ENCODE data around the gene PDZK1IP1. TPM values are rescaled to one million over a fixed set of nuclear protein-coding genes. Genes with fewer than 3 reads are reported as not detected.

The PDZK1IP1 gene
- total and polyA plus RNA-seq, 2 of the 4 experiments (the other 2 are of a cell fraction): not detected

DNA sequence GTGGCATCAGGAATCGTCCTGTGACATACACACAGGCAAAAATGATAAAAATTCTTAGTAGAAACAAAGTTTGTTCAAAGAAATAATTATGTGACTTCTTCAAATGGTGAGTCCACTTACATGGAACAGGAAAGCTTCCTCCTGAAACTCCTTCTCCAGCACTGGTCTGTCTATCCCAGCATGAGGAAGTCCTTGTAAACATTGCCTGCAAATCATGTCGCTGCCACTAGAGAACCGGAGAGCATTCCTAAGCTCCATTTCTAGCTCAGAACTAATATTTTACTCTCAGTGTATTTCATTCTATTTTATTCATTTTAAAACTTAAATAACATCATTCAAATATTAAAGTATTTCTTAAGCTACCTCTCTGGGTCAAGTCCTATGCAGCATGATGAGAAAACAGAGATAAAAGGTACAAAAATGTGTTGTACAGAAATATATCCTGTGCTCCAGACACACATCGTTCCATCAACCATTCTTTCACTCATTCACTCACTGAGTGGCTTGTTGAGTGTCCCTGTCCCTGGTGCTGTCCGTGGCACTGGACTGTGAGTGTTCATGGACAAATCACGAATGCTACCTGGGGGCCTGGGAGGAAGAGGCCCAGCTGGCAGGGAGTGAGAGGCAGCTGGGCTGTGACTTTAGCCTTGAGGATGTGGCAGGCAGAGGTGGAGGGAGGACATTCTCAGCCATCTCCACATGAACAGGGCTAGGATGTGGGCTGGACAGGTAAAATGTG, 42.6 kb downstream of the PDZK1IP1 start:
- no peak overlapping the region for H2BK120ac ChIP-seq (ENCODE audit: low read depth, low read length)
- no peak overlapping the region for H4K8ac ChIP-seq (ENCODE audit: low read depth in 2 of 2, low read length in 2 of 2)
- TF ChIP-seq MAFK (IDR thresholded peaks at IDR 0.05; ENCODE audit: low read depth, low read length): no peak
- no peak for TF ChIP-seq SMC3 (IDR thresholded peaks at IDR 0.05; ENCODE audit: low read depth, low read length)
- TF ChIP-seq, protein P1, sequence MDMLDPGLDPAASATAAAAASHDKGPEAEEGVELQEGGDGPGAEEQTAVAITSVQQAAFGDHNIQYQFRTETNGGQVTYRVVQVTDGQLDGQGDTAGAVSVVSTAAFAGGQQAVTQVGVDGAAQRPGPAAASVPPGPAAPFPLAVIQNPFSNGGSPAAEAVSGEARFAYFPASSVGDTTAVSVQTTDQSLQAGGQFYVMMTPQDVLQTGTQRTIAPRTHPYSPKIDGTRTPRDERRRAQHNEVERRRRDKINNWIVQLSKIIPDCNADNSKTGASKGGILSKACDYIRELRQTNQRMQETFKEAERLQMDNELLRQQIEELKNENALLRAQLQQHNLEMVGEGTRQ (IDR thresholded peaks at IDR 0.05; ENCODE audit: low read depth, low read length): no peak
- no peak for TF ChIP-seq BHLHE40 (IDR thresholded peaks at IDR 0.05; ENCODE audit: low read depth, low read length)
- TF ChIP-seq MXI1 (IDR thresholded peaks at IDR 0.05; ENCODE audit: borderline replicate concordance, low read depth, low read length): no peak
- TF ChIP-seq, protein P2, sequence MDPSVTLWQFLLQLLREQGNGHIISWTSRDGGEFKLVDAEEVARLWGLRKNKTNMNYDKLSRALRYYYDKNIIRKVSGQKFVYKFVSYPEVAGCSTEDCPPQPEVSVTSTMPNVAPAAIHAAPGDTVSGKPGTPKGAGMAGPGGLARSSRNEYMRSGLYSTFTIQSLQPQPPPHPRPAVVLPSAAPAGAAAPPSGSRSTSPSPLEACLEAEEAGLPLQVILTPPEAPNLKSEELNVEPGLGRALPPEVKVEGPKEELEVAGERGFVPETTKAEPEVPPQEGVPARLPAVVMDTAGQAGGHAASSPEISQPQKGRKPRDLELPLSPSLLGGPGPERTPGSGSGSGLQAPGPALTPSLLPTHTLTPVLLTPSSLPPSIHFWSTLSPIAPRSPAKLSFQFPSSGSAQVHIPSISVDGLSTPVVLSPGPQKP (IDR thresholded peaks at IDR 0.05; ENCODE audit: borderline replicate concordance, low read depth, low read length): no peak
- TF ChIP-seq NFE2L2 (IDR thresholded peaks at IDR 0.05; ENCODE audit: low read depth, low read length): no peak
- TF ChIP-seq RCOR1 (IDR thresholded peaks at IDR 0.05; ENCODE audit: insufficient replicate concordance, low read length): no peak
- no peak for TF ChIP-seq MAZ (IDR thresholded peaks at IDR 0.05; ENCODE audit: borderline replicate concordance, low read depth, low read length)
- TF ChIP-seq FOS (IDR thresholded peaks at IDR 0.05; ENCODE audit: low read depth, low read length): no peak
- no peak for TF ChIP-seq POLR2A (IDR thresholded peaks at IDR 0.05; ENCODE audit: low read depth, low read length)
- no peak for ATAC-seq (ENCODE audit: low read depth)
- no peaks in the 10 kb centered on the region for H3K4me1 ChIP-seq (ENCODE audit: control insufficient read depth, insufficient read depth, low read length)
- in situ Hi-C loops (cut with MboI; ENCODE audit: low sequenced_read_pairs): no loop called here
- H3K36me3 ChIP-seq (ENCODE audit: control insufficient read depth, insufficient read depth, low read length): no peaks in the 10 kb centered on the region
- H2BK5ac ChIP-seq (ENCODE audit: low read depth, low read length, poor library complexity, severe bottlenecking): no peak overlapping the region
- no peak overlapping the region for H2AFZ ChIP-seq (replicated peaks; ENCODE audit: low read length, poor library complexity)
- no peaks in the 10 kb centered on the region for H3K27me3 ChIP-seq (ENCODE audit: control insufficient read depth, insufficient read depth, low read length)
- intact Hi-C loops (cut with micrococcal nuclease): no loop called here
- no peaks in the 10 kb centered on the region for H3K79me1 ChIP-seq (ENCODE audit: low read depth in 1 of 2, low read length in 2 of 2)
- no peak overlapping the region for H2AK5ac ChIP-seq (ENCODE audit: low read depth, low read length)
- H3K4me2 ChIP-seq (ENCODE audit: low read depth, low read length): no peak overlapping the region
- no peak overlapping the region for H3K23ac ChIP-seq (ENCODE audit: low read depth, low read length)
- no peak overlapping the region for H3K4me3 ChIP-seq (ENCODE audit: insufficient read depth, low read depth, low read length)
- H2AK9ac ChIP-seq (replicated peaks; ENCODE audit: low read depth, low read length, poor library complexity): no peak overlapping the region
- no peak overlapping the region for H3K9ac ChIP-seq (ENCODE audit: low read depth, low read length)
- H3K27ac ChIP-seq (ENCODE audit: insufficient read depth, low read length): no peak overlapping the region
- no peaks in the 10 kb centered on the region for H3K9me1 ChIP-seq (ENCODE audit: insufficient read depth, low read length)
- no peaks in the 10 kb centered on the region for H3K9me3 ChIP-seq (ENCODE audit: control insufficient read depth, insufficient read depth, low read length)
- H3K18ac ChIP-seq (ENCODE audit: low read depth, low read length): no peak overlapping the region
- H3K14ac ChIP-seq (replicated peaks; ENCODE audit: low read depth, low read length): no peak overlapping the region
- no peak overlapping the region for H3K4ac ChIP-seq (ENCODE audit: low read depth, low read length)
- no peak overlapping the region for H2BK20ac ChIP-seq (ENCODE audit: low read depth, low read length)
- no CpG with 5 or more reads among the region's 6 CpGs for WGBS, 2 experiments (ENCODE audit: extremely low coverage in 2 of 2, insufficient read length in 1 of 2)
- ChIA-PET POLR2A (ENCODE audit: unreplicated experiment) (no interaction called here), CTCF (no interaction called here)
- dilution Hi-C loops (cut with HindIII; ENCODE audit: low sequenced_read_pairs, unreplicated experiment): no loop called here
- no peak for DNase-seq
- H3K56ac ChIP-seq (ENCODE audit: extremely low read depth, insufficient read depth, low read length): no peak overlapping the region
- H4K5ac ChIP-seq (ENCODE audit: low read depth, low read length): no peak overlapping the region
- H4K91ac ChIP-seq (ENCODE audit: insufficient read depth, low read depth, low read length): no peak overlapping the region
- no peak overlapping the region for H2BK15ac ChIP-seq (ENCODE audit: low read depth, low read length)
- no peaks in the 10 kb centered on the region for H4K20me1 ChIP-seq (ENCODE audit: insufficient read depth, low read length)
- no TSS peak for BruUV-seq (replicated peaks)
